GM19023 (cell line): Measurements from ENCODE around the gene GALP.
"Not testable (repeated sequence)": the region's sequence is repeated elsewhere in the genome, so short reads cannot be mapped to it uniquely, and the experiment has no call there.

Experiments
- ATAC-seq: cut with Tn5 transposase; IDR thresholded peaks from one replicate; pipeline ENCODE4 v1.9.1; 2021; ENCODE audit warnings: mild to moderate bottlenecking, moderate library complexity; ENCODE audit not compliant: unreplicated experiment

GALP gene

DNA sequence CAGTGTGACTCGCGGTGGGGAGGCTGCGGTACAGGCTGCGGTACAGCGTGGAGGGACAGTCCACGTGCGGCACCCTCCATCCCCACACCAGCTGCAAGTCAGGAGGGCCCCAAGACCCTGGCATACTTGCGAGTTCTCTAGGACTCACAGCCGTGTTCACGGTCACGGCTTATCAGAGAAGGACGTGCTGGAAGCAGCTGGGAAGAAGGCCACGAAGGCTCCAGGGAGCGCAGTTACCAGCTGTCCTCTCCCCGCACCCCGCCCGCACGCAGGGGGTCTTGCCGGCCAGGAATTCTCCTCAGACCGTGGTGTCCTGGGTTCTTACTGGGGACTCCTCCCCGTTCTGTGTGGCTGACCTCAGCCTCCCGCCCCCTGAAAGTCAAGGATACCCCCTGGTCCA lies 28.5 kb upstream of the GALP start:
- ATAC-seq, result no peak

DNA sequence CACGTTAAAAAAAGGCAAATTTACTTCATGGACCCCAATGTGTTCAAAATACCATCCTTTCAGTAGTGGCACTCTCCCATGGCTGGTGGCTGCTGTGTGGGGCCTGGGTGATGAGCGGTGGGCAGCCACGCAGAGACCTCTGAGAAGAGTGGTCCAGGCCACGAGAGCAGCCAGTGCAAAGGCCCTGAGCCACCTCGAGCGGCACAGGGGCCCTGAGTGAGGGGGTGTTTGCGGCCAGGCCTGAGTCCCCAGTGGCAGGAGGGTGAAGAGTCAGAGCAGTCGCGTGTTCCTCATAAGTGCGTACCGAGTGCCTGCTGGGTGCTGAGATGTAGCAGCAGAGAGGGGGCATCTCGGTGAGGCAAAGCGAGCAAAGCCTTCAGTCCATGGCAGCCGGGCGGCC lies 27.7 kb upstream of the GALP start:
- no peak for ATAC-seq

DNA sequence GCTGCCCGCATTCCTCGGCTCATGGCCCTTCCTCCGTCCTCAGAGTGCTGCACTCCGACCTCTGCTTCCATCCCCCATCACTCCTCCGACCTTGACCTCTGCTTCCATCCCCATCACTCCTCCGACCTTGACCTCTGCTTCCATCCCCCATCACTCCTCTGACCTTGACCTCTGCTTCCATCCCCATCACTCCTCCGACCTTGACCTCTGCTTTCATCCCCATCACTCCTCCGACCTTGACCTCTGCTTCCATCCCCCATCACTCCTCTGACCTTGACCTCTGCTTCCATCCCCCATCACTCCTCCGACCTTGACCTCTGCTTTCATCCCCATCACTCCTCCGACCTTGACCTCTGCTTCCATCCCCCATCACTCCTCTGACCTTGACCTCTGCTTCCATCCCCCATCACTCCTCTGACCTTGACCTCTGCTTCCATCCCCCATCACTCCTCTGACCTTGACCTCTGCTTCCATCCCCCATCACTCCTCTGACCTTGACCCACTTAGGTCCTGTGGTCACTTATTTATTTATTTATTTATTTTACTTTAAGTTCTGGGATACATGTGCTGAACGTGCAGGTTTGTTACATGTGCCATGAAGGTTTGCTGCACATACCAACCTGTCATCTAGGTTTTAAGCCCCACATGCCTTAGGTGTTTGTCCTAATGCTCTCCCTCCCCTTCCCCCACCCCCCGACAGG lies 26.7 kb upstream of the GALP start:
- ATAC-seq, result not testable (repeated sequence)

GRCh38 chr19:56149656-56150038 lies 26.2 kb upstream of the GALP start:
- no peak for ATAC-seq

DNA sequence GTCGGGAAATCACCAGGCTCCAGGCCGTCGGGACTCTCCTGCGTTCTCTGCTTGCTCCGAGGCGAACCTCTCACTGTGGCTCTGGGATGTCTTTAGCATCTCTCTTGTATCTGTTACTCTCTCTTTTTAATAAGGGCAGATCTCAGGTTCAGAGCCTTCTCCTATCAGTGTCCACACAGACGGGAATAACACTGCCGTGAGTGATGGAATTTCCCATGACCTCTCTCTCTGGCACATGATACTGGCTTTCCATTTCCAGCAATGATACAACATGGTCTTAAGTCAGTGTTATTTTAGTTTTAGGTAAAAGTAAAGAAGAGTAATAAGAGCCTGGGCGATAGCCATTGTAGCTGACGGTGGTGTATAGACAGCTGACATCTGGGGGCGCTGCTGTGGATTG lies 25.4 kb upstream of the GALP start:
- ATAC-seq, result no peak

- no peak for ATAC-seq
Measured at GRCh38 chr19:56152644-56153043, 23.2 kb upstream of the GALP start.

DNA sequence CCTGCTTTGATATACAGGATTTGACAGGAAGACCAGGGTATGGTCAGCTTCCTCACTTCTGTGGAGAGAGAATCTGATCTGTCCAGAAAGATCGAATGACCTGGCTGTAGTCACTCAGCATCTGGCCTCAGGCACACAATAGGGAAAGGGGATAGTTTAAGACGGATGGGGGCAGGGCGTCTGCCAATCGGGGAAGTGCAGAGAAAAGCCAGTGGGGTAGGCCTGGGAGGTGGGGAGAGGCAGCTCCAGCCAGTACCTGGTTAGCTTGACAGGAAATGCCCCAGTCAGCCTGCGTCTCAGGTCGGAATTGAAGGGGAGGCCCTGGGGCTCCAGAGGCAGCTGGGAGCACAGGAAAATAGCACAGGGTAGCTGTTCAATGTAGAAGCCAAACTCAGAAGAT lies 22.3 kb upstream of the GALP start:
- no peak for ATAC-seq

DNA sequence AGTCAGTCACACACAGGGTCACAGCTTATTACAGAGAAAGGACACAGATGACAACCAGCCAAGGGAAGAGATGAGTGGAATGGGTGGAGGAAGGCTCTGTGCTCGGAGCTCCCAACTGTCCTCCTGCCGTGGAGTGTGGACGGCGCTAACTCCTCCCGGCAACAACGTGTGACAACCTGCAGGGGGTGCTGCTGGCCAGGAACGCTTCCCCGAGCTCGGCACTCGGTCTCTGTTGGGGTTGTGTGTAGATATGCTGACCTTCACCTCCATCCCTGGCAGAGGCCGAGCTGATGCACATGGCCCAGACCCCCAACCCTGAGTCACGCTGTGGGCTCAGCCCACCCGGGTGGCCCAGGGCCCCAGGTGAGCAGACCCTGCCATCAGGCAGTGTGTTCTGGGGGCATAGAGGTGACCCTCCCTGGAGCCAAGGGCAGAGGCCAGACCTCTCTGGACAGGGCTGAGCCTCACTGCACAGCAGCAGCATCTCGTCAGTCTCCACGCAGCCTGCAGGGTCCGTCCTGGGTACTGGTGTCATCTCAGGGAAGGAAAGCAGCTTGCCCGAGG lies 20.6 kb upstream of the GALP start:
- no peak for ATAC-seq

- ATAC-seq, result no peak
Measured at GRCh38 chr19:56156768-56157167, 19.0 kb upstream of the GALP start.

- ATAC-seq, result no peak
Measured at GRCh38 chr19:56158170-56158757, 17.5 kb upstream of the GALP start.

DNA sequence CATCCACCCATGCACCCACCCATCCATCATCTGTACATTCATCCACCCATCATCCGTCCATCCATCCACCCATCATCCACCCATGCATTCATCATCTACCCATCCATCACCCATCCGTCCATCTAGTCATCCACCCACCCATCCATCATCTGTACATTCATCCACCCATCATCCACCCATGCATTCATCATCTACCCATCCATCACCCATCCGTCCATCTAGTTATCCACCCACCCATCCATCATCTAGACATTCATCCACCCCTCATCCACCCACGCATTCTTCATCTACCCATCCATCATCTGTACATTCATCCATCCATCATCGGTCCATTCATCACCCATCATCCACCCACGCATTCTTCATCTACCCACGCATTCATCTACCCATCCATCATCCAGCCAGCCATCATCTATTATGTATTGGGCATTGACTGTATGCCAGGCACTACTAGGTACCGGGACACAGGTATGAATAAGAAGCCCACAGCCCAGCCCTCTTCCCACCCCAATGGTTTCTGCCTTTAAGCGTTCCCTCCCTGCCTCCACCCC lies 16.7 kb upstream of the GALP start:
- no peak for ATAC-seq

- ATAC-seq, result no peak
Measured at GRCh38 chr19:56159622-56160271, 16.1 kb upstream of the GALP start.

DNA sequence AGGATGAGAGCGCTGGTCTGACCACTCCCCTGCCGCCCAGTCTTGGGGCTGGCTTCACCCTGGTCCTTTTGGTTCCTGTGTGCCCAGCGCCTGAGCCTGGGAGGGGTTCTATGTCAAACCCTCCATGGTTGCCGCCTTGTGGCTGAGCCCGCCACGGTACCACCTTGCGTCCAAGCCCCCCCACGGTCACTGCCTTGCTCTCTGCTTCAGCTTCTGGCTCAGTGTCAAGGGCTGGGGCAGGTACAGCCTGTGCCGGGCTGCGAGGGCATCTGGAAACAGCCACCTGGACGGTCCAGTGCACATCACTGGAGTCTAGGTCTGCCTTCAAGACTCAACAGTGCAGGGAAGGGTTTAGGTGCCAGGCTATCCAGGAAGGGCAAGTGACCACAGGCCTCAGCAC lies 14.3 kb upstream of the GALP start:
- no peak for ATAC-seq

- no peak for ATAC-seq
Measured at GRCh38 chr19:56162258-56162657, 13.6 kb upstream of the GALP start.

- ATAC-seq, result no peak
Measured at GRCh38 chr19:56163097-56163496, 12.7 kb upstream of the GALP start.

- ATAC-seq, result no peak
Measured at GRCh38 chr19:56167064-56167578, 8.7 kb upstream of the GALP start.

DNA sequence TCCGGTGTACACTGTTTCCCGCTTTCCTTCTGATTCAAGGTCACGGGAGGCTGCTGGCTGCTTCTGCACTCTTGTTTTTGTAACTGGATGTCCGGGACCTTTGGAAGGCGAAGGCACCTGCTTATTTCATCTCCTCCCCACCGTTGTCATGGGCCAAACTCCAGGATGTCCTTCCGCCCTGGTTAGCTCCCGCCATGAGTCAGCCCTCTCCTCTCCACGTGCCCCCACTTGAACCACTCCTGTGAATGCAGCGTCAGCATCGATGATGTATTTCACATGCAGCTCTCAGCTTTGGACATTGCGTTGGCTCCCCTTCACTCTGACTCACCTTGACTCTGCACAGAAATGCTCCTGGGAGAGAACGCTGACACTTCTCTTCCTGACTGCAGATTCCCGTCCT lies 5.5 kb upstream of the GALP start:
- ATAC-seq, result no peak

- no peak for ATAC-seq
Measured at GRCh38 chr19:56174086-56174485, 1.7 kb upstream of the GALP start.

DNA sequence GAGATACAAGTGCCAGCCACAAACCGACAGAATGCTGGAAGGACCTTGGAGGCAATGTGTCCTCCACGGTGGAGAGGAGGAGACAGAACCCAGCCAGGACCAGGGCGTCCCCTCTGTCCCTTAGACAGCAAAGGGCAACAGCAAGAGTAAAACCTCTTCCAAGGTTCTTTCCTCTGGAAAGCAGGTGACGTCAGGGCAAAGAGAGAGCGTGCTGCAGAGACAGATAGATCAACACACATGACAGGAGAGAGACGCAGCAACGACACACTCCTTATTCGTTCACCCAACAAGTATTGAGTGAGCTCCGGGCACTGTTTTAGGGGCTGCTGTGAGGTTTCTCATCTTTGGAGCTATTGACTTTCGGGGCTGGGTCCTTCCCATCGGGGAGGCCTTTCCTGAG lies 1.3 kb upstream of the GALP start:
- ATAC-seq, result no peak

DNA sequence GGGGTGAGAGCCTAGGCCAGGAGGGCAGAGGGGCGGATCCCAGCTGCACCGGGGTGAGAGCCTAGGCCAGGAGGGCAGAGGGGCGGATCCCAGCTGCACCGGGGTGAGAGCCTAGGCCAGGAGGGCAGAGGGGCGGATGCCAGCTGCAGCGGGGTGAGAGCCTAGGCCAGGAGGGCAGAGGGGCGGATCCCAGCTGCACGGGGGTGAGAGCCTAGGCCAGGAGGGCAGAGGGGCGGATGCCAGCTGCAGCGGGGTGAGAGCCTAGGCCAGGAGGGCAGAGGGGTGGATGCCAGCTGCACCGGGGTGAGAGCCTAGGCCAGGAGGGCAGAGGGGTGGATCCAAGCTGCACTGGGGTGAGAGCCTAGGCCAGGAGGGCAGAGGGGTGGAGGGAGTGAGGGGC lies 502 bp downstream of the GALP start:
- ATAC-seq, result not testable (repeated sequence)

DNA sequence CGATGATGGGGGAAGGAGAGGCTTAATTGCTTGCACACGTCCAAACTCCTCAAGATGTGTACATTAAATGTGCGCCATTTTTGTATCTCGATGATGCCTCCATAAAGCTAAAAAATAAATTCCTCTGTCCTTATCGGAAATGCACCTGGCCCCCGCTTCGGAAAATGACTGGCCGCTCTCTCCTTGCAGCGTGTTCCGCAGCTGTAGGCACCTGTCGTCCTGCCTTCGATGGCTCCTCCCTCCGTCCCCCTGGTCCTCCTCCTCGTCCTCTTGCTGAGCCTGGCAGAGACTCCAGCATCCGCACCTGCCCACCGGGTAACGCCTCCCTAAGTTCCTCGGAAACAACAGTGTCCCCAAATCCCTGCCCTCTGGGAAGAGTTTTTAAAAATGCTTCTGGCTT lies 1.1 kb downstream of the GALP start:
- no peak for ATAC-seq
